Dedifferentiated amniotic fluid mesenchymal stem cell (primary cell): ENCODE measurements around the gene CKAP2L.
"Not testable (repeated sequence)": the region's sequence is repeated elsewhere in the genome, so short reads cannot be mapped to it uniquely, and the experiment has no call there.

Experiments
- DNase-seq: peaks from one replicate; pipeline ENCODE4 v3.0.0-alpha.2; 2016; ENCODE audit errors: extremely low spot score

CKAP2L gene

DNA sequence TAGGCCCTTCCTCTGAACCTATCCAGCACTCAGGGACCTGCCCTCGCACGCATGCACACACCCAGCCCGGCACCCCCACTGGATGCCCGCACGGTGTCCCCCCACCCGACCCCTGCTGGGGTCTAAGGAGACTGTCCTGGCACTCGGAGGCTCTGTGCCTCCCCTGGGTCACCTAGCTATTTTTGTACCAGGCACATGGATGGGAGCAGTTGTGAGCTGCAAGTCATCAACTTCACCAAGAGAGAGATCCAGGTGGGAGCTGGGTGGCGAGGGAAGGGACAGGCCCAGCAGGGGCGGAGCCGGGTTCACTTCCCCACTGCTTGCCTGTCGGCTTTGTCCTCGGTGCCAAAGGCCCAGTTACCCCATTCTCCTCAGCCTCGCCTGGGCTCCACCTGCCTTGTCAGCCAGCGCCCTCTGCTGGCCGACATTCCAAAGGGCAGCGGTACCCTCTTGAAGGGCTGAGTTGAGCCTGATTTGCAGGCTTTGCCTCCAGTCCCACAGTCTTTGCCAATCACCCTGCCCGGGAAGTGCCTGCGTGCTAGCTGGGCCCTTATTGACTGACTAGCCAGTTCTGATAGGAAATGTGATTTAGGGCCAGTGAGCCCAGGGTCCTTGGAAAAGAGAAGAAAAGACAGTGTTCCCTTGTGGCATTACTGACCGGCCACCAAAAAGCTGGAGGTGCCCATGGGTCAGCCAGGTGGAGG, 37.8 kb downstream of the CKAP2L start:
- DNase-seq, result peak; percentile 91

DNA sequence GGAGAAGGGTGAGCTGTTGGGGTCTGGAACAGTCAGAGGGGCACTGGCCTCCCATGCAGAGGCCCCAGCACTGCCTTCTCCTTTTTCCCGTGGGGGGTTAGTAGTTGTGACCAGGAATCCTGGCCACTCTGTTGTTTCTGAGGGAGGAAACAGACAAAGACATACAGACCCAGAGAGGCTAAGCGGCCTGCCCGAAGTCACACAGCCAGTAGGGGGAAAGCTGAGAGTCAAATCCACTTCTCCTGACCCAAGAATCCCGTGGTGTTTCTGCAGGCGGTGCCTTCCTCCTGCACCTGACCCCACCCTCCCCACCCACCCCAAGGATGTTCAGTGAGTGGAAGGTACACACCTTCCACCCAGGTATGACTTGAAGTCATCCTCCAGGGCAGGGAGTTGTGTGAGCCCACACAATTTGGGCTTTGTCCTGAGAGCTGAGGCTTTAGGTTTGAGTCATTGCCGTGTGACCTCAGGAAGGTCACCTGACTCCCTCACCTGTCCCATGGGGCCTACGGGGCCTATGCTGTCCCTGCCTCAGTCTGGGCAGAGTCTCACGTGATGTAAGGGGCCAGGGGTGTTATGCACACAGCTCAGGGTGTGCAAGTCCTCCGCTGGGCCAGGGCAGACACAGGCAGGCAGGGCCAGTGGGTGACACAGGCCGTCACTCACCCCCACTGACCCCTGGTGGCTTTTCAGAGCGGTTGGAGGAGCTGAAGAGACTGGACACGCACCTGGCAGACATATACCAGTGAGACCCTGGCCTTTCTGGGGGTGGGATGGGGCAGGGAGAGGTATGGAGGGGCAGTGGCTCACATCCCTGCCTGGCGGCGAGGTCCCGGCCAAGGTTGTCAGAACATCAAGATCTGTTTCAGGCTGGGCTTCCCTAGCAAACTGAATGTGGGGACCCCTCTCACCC, 38.6 kb downstream of the CKAP2L start:
- DNase-seq, result no peak

DNA sequence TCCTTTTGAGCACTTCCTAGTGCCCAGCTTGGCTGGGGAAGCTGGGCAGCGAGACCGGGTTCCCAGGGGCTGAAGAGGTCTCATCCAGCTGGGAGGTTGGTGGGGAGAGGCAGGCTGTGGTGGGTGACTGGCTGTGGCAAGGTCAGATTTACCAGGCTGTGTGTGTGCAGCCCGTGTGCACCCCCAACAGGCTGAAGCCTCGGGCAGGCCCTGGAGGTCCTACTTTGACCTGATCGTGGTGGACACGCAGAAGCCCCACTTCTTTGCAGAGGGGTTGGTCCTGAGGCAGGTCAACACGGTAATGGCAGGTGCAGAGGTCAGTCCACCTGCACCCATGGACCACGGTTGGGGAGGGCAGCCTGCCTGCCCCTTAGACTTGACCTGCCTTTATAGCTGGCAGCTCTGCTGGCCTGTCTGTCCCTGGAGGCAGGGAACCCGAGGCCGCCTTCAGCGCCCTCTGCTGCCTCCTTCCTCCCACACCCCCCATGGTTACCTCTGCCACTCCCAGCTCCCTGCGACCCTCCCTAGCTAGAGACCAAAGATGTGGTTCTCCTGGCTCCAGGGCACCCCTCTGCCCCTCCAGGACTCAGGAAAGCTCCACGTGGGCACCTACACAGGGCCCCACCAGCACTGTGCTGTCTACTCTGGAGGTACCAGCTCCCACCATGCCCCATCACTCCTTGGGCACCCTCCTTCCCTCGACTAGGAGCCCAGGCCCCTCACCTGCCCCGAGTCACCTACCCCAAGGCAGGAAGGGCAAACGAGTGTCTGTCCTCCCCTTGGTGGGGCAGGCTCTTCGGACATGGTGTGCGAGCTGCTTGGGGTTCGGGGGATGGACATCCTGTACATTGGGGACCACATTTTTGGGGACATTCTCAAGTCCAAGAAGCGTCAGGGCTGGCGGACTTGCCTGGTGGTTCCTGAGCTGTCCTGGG, 39.6 kb downstream of the CKAP2L start:
- no peak for DNase-seq

DNA sequence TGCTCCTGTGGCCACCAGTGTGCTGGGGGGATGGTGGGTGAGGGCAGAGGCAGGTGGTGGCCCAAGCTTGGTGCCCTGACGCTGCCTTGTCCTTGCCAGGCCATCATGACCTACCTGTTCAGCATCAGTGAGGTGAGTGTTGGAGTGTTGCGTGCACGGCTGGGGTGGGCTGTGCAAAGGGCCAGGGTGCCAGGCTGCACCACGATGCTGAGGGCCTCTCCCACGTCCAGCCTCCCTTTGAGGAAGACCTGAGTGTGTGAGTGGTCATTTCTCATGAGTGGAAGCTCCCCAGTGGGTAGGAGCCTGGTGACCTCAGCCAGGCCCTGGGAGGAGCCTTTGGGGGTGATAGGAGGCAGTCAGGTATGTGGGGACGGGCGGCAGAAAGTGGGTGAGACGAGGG, 40.4 kb downstream of the CKAP2L start:
- DNase-seq, result no peak

DNA sequence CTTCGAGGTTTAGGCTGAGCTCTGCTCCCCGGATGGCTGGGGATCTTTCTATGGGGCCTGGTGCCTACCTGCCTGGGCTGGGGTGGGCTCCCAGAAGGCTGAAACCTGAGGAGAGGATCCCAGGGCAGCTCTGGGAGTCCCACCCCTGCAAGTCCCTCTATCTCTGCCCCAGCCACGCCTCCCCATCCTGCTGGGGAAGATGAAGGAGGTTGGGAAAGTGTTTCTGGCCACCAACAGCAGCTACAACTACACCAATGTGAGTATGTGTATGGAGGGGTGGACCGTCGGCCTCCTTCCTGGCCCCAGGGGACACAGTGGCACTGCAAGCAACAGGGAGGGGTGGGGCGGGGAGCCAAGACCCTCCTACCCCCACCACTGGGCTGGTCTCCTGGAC, 40.9 kb downstream of the CKAP2L start:
- no peak for DNase-seq

DNA sequence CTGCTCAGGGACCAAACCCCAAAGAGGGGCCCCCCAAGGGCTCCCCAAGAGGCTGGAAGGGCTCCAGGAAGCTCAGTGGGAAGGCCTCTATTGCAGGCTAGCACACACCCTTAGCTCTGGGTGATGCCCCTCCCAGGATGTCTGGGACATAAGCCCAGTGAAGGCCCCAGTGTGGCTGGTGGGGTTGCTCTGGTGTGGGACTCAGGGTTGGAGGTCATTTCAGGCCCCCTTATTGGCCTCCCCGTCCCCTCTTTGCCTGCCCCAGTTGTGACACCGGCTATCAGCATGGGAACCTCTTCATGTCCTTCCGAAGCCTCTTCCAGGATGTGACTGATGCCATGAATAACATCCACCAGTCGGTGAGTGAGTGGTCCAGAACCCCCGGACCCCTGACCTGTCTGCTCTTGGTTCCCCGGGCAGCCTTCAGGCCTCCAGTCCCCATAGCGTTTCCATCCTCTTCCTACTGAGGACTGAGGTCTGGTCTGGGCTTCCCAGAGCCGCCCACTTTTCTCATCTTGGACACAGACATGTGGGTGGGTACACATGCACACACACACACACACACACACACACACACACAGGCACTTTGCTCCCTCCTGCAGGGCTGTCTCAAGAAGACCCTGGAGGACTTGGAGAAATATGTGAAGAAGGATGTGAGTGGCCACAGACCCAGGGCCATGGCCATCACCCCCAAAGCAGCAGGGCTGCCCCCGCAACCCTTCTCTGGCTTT, 41.4 kb downstream of the CKAP2L start:
- no peak for DNase-seq

DNA sequence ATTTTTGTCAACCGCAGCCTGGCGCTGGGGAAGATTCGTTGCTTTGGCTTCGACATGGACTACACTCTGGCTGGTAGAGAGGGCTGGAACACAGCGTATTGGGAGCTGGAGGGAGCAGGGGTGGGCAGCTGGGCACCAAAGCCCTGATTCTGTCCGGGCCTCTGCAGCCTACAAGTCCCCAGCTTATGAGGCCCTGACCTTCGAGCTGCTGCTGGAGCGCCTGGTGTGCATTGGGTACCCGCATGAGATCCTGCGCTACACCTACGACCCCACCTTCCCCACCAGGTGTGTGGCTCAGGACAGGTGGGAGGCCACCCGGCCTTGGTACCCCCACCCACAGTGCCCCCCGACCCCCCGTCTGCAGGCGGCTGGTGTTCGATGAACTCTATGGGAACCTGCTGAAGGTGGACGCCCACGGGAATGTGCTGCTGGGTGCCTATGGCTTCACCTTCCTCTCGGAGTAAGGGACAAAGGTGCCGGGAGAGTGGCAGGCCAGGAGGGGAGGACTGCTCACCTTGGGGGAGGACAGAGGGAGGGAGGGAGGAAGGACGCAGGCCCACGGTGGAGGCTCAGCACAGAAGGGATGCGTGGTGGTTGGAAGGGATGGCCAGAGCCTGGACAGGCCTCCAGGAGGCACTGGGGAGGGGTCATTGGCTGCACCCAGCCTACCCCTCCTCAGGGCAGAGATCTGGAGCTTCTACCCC, 42.4 kb downstream of the CKAP2L start:
- DNase-seq, result no peak

DNA sequence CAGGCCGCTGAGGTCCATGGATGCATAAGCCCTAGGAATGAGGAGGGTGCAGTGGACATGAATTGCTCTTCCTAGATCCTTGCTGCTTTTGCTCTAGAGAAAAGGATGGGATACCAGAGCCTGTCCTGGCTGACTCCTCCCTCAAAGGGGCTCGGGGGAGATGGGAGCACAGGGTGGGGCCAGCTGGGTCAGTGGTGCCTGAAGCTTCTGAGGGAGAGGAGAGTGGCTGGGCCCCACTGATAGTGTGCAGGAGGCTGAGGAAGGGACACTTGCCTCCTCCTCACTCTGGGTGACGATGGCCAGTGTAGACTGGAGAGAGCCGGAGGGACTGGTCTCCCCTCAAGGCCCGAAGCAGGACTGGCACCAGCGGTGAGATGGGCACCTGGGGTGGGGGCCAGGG, 43.6 kb downstream of the CKAP2L start, which contains the start of gene NT5DC4:
Gene NT5DC4, plus strand, starts transcription at position 236 of the 400 bp plus-strand sequence. Its CDS starts 60 bp downstream, at position 296.
- no peak for DNase-seq

DNA sequence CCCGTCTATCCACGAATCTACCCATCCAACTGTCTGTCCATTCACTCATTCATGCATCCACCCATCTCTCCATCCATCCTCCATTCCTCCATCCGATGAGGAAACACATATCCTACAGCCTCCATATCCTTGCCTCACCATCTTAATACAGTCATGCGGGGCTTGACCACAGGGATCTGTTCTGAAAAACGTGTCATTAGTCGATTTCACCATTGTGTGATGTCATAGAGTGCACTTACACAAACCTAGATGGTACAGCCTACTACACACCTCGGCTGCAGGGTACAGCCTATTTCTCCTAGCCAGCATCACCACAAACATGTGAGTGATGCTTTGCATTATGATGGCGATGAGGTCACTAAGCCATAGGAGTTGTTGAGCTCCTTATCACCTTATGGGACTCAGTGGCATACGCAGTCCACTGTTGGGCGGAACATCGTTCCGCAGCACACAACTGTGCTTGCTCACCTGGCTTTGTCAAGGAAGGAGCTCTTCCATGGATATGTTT, 45.5 kb downstream of the CKAP2L start:
- no peak for DNase-seq

DNA sequence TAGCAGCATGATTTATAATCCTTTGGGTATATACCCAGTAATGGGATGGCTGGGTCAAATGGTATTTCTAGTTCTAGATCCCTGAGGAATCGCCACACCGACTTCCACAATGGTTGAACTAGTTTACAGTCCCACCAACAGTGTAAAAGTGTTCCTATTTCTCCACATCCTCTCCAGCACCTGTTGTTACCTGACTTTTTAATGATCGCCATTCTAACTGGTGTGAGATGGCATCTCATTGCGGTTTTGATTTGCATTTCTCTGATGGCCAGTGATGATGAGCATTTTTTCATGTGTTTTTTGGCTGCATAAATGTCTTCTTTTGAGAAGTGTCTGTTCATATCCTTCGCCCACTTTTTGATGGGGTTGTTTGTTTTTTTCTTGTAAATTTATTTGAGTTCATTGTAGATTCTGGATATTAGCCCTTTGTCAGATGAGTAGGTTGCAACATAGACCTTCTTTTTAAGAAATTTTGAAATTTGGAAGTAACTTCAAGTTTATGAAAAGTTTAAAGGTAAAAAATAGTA, 47.5 kb downstream of the CKAP2L start:
- DNase-seq, result not testable (repeated sequence)

DNA sequence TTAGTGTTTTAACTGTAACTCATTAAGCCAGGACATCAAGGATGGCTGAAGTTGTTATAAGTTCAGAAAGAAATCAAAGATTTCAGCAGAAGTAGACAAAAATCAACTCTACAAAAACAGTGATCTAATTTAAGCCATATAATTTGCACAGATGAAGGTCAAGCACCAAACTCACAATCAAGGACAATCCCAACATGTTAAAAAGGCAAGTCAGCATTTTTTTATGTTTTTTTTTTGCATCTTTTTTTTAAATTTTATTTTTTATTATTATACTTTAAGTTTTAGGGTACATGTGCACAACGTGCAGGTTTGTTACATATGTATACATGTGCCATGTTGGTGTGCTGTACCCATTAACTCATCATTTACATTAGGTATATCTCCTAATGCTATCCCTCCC, 48.3 kb downstream of the CKAP2L start:
- not testable (repeated sequence) for DNase-seq

DNA sequence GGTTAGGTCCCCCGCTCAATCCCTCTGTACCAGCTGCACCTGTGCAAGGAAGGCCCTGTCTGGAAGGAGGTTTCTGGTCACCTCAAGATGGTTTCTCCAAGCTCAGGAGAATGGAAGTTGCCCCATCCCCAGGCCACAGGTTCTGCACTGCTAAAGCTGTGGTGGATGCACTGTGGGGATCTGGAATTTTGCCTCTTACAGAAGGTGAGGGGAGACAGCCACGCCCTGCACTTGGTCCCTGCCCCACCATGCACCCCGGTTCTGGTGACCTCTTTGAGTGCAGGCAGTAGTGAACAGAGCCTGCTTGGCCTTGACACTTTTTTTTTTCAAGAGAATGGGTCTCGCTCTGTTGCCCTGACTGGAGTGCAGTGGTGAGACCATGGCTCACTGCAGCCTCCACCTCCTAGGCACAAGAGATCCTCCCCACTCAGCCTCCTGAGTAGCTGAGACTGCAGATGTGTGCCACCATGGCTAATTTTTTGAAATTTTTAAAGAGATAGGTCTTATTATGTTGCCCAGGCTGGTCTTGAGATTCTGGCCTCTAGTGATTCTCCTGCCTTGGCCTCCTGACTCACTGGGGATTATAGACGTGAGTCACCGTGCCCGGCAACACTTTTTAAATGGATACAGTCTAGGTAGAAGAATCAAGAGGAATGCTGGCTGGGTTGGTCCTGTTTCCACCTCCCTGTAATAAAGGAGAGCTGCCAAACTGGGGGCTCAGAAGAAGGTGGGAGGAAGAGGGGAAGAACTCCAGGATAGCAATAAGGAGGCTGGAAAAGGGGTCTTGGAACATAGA, 49.4 kb downstream of the CKAP2L start:
- no peak for DNase-seq

DNA sequence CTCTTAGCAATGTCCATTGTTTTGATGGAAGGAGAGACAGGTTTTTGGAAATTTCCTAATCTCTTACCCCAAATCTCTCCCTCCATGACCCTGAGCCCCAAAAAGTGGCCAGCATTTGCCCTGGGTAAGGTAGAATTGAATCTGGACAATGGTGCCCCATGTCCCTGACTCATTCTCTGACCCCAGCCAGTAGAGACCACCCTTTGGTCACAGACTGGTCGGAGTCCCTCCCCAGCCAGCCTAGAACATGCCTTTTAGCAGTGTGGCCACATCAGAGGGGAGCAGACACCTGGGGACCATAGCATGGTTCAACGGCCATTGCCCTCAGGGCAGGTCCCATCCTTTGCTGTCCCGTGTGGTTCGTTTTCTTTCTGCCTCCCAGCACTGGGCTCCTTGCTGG, 50.1 kb downstream of the CKAP2L start:
- no peak for DNase-seq

DNA sequence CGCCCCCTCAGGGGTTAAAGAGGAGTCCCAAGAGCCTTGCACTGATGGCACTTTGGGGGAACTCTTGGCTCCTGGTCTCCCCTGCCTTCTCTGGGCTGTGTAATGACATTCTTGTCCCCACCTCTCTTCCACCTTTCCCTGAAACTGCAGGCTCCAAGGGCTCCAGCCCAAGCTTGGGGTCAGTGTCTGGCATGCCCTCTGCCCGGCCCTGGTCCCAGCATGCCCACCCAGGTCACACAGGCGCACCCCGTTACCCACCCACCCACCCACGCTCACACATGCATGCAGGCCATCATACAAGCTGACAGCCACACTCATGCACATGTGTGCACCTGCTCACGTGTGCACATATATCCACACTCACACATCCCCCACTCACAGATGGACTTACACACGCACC, 50.5 kb downstream of the CKAP2L start:
- DNase-seq, result no peak

DNA sequence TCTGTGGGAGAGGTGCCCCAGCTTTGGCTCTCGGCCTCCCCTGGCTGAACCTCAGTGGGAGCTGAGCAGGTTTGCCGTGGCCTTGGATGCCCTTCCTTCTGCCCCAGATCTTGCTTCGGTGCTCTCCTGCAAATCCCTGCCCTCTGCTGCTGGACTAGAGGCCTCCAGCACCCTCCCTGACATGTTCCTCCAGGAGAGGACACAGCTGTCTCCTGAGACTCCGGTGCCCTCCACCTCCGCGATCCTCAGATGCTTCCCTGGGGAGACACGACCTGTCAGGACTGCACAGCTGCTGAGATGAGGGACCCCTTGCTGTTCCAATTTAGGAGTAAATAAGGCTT, 50.9 kb downstream of the CKAP2L start:
- DNase-seq, result no peak

DNA sequence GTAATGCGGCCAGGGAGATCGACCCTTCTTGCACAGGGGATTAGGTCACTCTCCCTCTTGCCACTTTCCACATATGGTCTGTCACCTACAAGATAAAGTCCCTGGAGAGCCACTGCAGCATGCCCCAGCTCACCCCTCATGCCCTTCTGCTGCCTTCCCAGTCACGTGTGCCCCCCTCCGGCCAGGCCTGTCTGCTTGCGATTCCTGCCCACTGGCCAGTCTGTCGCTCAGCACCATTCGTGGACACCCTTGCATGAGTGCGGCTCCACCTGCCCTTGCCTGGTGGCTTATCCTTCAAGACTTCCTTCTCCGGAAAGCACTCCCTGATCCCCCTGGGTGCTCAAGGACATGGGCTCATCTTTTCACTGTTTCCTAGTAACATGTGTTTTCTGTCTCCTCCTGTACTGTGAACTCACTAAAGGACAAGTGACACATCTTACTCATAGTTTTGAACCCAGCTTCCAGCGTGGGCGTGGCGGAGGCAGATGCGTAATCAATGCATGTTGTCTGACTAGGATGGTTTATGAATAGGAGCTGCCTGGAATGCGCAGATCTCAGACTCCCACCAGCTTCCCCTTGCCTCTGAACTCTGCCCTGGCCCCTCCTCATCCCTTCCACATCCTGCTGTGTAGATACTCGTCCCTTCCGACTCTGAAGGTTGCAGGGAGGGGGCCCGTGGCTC, 51.4 kb downstream of the CKAP2L start:
- DNase-seq, result no peak

DNA sequence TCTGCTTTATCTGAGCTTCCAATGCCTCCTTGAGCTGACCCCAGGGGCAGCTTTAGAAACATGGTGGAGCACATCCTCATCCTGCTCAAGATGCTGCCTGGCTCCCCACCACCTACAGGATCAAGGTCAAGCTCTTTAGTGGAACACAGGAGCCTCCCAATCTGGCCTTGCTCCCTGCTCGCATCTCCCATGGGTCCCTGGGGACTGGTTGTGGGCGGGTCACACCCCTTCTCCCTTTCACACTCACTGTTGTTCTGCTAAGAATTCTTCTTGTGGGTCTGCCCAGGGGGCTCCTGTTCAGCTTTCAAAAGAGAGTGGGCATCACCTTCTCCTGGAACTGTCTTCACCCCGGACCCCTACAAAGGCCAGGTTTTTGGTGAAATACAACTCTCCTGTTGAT, 51.9 kb downstream of the CKAP2L start:
- DNase-seq, result no peak

DNA sequence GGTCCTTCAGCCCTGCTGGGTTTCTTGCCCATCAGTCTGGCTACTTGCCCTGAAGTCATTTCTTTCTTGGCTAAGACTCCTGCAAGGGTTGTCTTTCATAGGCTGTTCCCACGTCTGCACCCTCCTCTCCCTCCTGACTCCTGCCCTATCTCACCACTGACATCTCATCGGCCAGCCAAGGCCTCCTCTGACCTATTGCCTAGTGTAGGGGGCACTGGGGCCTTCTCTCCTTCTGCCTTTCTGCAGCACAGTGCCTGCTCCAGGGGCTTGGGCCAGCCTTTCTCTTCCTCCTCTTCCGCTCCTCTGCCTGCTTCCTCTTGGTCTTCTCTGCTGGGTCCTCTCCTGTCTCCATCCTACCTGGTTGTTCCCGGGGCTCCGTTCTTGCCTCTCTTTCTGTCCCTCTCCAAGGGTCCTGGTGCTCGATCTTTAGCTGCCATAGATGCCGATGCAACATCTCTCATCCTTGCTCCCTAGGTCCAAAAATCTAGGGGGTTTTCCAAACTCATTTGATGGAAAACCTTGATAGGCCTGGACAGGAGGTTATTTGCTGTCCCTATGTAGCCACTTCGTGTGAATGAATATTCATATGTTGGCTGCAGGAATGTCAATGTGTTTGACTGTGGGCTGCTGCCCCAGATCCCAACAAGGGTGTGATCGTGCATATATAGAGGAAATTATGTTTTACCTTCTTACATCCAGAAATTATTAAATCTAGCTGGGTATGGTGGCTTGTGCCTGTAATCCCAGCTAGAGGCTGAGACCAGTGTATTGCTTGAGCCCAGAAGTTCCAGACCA, 53.3 kb downstream of the CKAP2L start:
- DNase-seq, result no peak
